ENCODE measurements around the gene BDP1.
"Not testable (repeated sequence)": the region's sequence is repeated elsewhere in the genome, so short reads cannot be mapped to it uniquely, and the experiment has no call there.

BDP1 gene

GRCh38 chr5:71455427-71456361 is at the start of gene BDP1:
BDP1 (plus strand) TSS chr5:71455651; CDS start chr5:71455878, 227 bp downstream.
- TF ChIP-seq ZFX (IDR thresholded peaks at IDR 0.05) = peak; percentile 82
- peak; percentile 58 for TF ChIP-seq CTCF (conservative IDR thresholded peaks at IDR 0.05)
- H3K27ac ChIP-seq = peak within 1 kb of the TSS; percentile 96

DNA sequence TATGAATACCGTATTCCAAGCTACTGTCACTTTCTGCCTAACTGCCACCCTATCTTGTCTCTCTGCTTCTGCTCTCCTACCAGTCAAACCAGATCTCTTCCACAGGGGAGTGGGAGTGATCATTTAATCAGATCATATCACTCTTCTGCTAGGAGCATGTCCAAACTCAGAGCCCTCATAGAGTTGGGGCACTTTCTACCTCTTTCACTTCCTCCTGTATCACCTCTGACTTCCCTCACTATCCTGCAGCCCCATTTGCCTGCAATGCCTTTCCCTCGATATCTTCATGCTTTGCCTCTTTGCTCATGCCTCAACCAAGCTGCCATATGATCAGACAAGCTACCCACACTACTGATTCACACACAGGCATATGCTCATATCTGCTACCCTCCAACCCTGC is 45.4 kb upstream of the BDP1 start:
- H3K27ac ChIP-seq = not testable (repeated sequence)

DNA sequence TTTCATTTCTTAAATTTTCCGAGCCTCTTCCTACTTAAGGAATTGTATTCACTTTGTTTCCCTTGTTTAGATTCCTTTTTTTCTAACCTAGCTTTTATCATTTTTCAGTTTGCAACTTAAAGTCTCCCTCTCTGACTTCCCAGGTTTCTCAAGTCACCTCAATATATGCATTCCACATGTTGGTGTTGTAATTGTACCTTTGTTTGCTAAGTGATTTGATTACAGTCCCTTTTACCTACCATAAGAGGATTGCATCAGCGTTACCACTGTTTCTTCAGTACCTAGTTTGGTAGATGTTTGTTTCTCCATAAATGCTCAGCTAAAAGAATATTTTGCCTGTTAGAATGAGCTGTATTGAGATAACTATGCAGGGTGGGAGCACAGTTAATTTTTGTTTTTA is 39.8 kb upstream of the BDP1 start:
- not testable (repeated sequence) for H3K27ac ChIP-seq

DNA sequence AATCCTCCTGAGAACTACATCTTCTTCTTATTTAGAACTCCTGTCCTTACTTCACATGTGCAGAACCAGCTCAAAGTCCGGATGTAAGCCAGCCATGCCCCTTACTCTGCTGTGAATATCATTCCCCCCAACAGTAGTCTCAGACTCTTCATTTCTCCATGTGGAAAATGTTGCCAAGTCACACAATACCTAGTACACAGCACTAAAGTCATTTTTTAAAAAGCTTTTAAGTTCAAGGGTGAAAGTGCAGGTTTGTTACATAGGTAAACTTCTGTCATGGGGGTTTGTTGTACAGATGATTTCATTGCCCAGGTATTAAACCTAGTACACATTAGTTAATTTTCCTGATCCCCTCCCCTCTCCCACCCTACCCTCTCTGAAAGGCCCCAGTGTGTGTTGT is 37.4 kb upstream of the BDP1 start:
- not testable (repeated sequence) for H3K27ac ChIP-seq

- not testable (repeated sequence) for H3K27ac ChIP-seq
These were observed 34.2 kb upstream of the BDP1 start for GRCh38 chr5:71421278-71421677.

DNA sequence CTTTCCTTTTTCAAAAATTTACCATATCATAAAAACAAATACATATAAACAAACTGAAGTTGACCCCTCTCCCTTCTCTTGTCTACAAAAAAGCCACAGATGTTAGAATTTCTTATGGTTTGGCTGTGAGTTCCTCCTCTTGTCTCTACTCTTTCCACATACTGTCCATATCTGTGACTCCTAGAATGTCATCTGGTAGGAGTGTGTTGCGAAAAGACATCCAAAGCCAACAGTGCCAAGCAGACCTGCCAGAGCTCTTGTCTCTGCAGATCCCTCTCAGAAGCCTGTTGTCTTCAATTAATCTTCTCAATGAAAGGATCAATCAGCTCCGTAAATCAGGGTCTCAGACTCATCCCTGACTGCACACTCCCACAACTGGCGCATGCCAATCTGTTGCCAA is 31.6 kb upstream of the BDP1 start:
- H3K27ac ChIP-seq = not testable (repeated sequence)

DNA sequence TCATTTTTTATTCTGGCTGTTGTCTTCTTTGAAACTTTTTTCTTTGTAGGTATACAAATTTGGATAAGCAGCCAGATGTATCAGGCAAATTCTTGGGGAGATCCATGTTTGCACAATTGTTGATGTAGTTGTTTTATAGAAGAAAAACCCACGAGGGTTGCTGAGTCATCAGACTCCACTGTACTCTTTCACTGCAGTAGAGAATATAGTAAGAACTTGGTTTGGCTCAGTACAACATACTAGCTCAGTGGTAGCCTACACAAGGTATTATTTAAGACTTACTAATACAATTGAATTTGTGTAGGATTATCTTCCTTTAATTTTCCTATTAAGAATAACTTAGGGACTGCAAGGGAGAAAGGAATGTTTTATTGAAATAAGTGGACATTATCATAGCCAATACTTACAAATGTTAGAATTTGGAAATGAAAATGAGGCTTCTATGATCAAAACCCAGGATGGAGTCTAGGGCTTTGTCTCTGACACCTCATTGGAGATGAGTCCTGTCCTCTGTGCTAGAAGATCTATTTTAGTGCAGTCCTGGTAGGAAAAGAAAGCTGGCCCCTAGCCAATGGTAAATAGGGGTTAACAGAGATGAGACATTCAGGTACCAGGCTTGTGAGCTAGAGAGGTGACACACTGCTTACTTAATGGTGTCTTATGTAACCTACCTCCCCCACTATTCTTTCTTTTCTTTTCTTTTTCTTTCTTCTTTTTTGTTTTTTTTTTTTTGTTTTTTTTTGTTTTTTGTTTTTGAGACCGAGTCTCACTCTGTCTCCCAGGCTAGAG is 28.6 kb upstream of the BDP1 start:
- not testable (repeated sequence) for H3K27ac ChIP-seq

- not testable (repeated sequence) for H3K27ac ChIP-seq
These were observed 23.0 kb upstream of the BDP1 start for GRCh38 chr5:71432410-71432809.

DNA sequence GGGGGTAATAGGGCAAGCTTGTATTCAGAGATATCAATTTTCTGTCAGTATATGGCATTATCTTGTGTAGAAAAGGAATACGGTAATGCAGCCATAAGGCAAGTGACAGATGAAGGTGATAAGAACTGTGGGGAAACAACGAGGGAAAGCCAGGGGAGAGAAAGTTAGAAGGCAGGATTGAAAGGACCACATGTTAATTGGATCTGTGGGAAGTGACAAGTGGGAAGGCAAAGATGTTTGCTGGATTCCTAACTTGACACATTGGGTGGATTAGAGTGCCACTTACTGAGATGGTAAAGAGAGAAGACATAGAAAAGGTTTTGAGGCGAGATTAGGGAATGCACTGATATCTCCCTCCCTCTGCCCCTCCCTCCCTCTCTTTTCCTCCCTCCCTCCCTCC is 20.6 kb upstream of the BDP1 start:
- not testable (repeated sequence) for H3K27ac ChIP-seq

DNA sequence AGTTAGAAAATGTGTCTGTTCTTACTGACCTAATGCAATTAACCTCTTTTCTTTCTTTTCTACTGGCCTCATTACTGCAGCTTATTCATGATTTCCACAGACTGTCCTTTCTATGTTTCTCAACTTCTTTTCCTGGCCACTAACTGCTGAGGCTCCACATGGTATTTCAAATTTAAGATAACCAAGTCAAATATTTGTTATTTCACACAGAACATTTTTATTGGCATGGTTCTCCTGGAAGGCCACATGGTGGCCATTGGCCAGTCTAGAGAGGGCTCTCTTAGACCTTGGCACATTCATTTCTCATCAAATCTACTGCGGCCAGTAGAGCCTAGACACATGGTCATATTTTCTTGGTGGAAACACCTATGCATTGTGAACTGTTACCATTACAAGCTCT is 13.9 kb upstream of the BDP1 start:
- not testable (repeated sequence) for H3K27ac ChIP-seq

- H3K27ac ChIP-seq = not testable (repeated sequence)
These were observed 11.6 kb upstream of the BDP1 start for GRCh38 chr5:71443891-71444290.

- H3K27ac ChIP-seq = not testable (repeated sequence)
These were observed 10.4 kb upstream of the BDP1 start for GRCh38 chr5:71445015-71445414.

- peak overlapping the region; percentile 71 for H3K27ac ChIP-seq
These were observed 9.8 kb upstream of the BDP1 start for GRCh38 chr5:71445523-71446152.

GRCh38 chr5:71446540-71447216 is 8.8 kb upstream of the BDP1 start:
- H3K27ac ChIP-seq = peak overlapping the region; percentile 50; the same call in 1 of the 2 replicates

Measured in C4-2B (cell line).